Fibroblast of mammary gland (primary cell): ENCODE results near the gene PLA2G4E.

ENCODE experiments used
- DNase-seq: peaks from one replicate; pipeline ENCODE4 v3.0.0-alpha.2; 2010; ENCODE audit warnings: low read depth
- H3K4me3 ChIP-seq: 2 replicates; pipeline ENCODE4 v1.5.1; 2011; ENCODE audit warnings: low read depth, mild to moderate bottlenecking, low read length, moderate library complexity; ENCODE audit not compliant: control insufficient read depth
- CTCF ChIP-seq: conservative IDR thresholded peaks from 2 replicates; pipeline ENCODE4 v1.5.1; 2011; ENCODE audit warnings: low read depth, low read length, inconsistent platforms; ENCODE audit not compliant: control insufficient read depth, insufficient read depth

PLA2G4E gene

GRCh38 chr15:41983621-41984571, 36.9 kb downstream of the PLA2G4E start:
- no peak for TF ChIP-seq CTCF
- no peak for DNase-seq

GRCh38 chr15:41983221-41983620, 37.6 kb downstream of the PLA2G4E start:
- no peak for DNase-seq
- TF ChIP-seq CTCF, result no peak
- H3K4me3 ChIP-seq, result no peak overlapping the region

More at GRCh38 chr15:41983621-41984571, 36.9 kb downstream of the PLA2G4E start:
- H3K4me3 ChIP-seq, result no peak overlapping the region

GRCh38 chr15:41982133-41982930, 38.5 kb downstream of the PLA2G4E start:
- H3K4me3 ChIP-seq, result no peak overlapping the region
- no peak for TF ChIP-seq CTCF
- no peak for DNase-seq

DNA sequence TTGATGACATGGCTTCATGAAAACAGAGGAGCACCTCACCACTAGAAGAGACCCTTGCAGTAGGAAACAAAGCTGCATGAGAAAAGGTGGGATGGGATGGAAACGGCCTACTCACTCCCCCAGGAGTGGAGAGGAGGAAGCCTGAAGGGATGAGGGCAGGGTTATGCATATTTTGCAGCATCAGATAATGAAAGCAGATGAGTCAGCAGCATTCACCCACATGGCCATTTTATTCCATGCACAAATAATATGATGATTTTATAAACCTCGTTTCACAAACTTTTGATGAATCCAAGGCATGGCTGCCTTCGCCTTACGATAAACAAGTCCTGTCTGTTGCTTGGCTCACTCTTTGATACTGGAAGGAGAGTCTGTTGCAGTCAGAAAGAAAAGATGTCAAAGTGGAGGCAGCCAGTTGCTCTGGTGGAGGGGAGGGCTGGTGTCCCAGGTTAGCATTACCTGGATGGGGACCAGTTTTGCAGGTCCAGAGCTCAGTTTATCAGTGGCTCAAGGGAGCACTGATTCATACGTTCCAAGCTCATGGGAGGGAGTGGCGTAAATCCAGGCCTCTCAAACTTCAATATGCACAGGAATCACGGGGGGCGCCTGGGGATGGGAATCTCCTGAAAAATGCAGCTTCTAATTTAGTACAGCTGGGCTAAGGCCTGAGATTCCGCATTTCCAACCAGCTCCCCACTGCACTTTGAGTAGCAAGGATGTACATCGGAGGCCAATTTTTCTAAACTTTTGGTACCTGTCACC, 39.3 kb downstream of the PLA2G4E start:
- TF ChIP-seq CTCF, result no peak
- DNase-seq, result no peak
- no peak overlapping the region for H3K4me3 ChIP-seq

DNA sequence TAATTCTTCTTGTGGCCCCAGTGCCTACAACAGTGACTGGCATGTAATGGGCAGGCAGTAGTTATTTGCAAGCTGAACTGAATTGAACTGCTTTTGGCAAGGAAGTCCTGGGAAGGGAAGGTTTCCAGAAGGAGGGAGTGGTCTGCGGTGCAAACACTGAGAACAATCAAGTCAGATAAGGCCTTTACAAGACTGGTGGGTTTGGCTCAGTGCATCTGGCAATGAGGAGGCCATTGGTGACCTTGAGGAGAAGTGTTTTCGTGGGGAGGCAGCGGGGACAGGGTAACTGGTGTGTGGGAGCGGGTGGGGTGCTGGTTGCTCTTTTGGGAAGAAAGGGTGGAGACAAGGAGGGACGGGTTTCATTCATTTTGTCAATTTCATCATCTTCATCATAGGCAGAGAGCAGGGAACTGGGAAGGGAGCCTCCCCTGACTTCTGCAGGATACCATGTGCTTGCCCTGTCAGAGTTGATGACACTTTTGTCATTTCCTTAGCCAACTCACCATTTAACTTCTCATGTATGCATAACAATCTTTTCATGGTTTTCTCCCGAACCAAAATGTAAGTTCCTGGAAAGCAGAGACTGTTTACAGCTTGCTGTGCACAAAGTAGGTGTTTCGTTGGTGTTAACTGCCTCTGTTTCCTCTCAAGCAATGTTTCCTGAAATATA, 40.1 kb downstream of the PLA2G4E start:
- TF ChIP-seq CTCF, result no peak

More for the DNA sequence above, 40.1 kb downstream of the PLA2G4E start:
- no peak overlapping the region for H3K4me3 ChIP-seq
- no peak for DNase-seq
